ENCODE results near the gene VEGFC.

VEGFC gene

GRCh38 chr4:176760471-176760870, 32.3 kb downstream of the VEGFC start:
- DNase-seq, result no peak

DNA sequence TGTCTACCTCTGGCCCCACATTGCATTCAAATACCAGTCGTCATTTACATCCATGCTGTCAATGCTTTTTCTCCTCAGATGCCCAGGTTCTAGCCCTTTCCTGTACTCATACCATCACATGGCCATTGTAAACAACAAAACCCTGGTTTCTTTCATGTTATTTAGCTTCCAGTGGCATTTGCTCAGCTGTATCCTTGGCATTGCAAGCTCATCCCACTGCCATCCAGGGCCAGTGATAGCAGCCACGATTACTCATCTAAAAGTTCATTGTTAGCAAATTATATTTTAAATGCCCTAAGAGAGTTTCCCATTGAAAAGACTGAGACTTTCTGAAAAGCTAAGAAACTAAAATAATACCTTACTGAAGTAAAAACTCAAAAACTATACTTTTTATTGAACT, 34.0 kb downstream of the VEGFC start:
- no peak for DNase-seq

GRCh38 chr4:176758323-176758722, 34.4 kb downstream of the VEGFC start:
- DNase-seq, result no peak

DNA sequence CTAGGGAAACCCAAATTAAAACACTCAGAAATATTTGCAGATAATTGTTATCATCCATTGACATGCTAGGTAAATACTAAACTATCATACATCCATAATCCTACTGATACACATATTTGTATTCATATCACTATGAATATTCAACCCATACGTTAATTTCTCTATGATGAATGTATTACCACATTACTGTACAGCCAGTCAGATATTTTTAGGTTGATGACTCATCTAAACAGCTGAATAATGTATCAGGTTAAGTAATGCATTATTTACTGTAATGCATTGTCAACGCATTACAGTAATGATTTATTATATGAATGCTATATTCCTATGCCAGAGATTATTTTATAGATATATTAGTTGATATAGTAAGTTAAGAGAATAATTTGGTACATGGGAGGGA, 37.1 kb downstream of the VEGFC start:
- DNase-seq, result no peak

DNA sequence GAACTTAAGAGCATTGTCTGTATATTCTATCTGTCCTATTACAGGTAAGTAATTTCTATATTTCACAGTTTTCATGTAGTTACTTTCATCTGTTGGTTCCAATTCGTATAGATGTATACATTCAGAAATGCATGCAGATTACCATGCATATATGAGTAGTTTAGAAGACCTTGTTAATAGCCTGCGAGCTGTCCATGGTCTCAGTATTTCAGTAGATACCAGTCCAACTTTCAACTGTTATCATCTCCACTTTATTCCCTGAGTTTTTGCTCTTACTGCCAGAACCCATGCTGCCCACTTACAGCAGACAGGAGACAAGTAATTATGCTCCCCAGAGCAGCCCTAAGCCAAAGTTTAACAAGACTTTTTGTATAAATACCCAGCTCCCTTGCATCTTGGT, 37.7 kb downstream of the VEGFC start:
- DNase-seq, result no peak

DNA sequence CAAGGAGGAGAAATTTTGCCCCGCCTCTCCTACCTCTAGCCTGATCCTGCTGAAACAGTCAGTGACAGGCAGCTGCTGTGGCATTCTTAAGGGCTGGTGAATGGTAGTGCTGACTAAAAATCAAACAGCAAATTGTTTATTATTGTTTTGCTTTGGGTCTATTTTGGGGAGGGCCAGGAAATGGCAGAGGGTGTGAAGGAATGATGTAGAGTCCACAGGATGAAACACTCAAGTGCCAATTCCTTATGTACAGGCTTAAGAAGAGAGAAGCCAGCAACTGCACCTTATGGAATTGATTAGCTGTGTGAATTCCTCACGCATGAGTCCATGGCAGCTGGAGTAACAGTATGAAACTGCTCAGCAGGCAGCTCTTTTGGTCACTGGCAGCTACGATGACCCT, 39.7 kb downstream of the VEGFC start:
- DNase-seq, result no peak

GRCh38 chr4:176752191-176752749, 40.5 kb downstream of the VEGFC start:
- DNase-seq, result no peak

- DNase-seq, result no peak
Measured at GRCh38 chr4:176751061-176751460, 41.7 kb downstream of the VEGFC start.

GRCh38 chr4:176746846-176747245, 45.9 kb downstream of the VEGFC start:
- no peak for DNase-seq

- no peak for DNase-seq
Measured at GRCh38 chr4:176745902-176746301, 46.8 kb downstream of the VEGFC start.

- DNase-seq, result no peak
Measured at GRCh38 chr4:176744091-176744490, 48.6 kb downstream of the VEGFC start.

DNA sequence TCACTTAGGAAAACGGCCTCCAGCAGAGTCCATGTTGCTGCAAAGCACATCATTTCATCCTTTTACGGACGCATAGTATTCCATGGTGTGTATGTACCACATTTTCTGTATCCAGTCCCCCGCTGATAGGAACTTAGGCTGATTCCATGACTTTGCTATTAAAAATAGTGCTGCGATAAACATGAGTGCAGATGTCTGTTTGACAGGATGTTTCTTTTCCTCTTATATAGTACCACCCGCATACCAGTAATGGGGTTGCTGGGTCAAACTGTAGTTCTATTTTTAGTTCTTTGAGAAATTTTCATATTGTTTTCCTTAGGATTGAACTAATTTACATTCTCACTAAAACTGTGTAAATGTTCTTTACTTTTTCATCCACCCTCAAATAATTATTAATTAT, 50.5 kb downstream of the VEGFC start:
- no peak for DNase-seq

DNA sequence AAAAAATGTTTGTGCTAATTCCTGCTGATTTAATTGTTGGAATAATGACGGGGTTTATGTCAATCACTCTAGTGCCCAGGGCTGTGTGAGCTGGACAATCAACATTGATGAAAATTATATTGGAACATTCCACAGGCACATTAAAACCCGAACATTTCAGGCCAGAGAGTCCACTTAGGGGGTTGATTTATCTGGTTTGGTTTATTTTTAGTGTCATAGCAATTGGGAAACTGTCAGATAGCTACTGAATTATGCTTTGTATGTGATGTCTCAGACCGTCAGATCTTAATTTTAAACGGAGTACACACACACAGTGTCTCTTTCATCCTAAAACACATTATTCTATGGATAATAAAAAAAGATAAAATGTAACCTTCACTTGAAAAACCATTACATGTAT, 51.5 kb downstream of the VEGFC start:
- DNase-seq, result no peak

GRCh38 chr4:176735300-176735699, 57.4 kb downstream of the VEGFC start:
- DNase-seq, result no peak

DNA sequence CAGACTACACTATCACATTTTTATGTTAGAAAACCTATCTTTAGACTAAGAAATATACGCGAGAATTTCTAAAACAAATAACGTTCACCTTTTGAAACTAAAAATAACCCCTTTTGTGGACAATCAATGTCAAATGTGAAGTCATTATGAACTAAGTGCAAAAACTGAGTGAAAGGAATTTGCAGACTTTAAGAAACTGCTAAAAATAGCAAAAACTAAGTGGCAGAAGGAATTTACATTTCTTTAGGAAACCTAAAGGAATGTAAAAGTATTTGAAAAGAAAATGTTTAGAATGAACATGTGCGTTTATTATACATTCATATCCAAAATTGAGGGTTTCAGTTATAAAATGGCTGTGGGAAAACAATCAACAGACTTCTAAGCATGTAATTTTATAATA, 58.3 kb downstream of the VEGFC start:
- DNase-seq, result no peak

GRCh38 chr4:176729489-176729888, 63.2 kb downstream of the VEGFC start:
- DNase-seq, result no peak

- DNase-seq, result no peak
Measured at GRCh38 chr4:176726803-176727202, 65.9 kb downstream of the VEGFC start.

- no peak for DNase-seq
Measured at GRCh38 chr4:176721459-176721858, 71.3 kb downstream of the VEGFC start.

- no peak for DNase-seq
Measured at GRCh38 chr4:176718881-176719280, 73.8 kb downstream of the VEGFC start.

GRCh38 chr4:176717237-176717636, 75.5 kb downstream of the VEGFC start:
- DNase-seq, result no peak

DNA sequence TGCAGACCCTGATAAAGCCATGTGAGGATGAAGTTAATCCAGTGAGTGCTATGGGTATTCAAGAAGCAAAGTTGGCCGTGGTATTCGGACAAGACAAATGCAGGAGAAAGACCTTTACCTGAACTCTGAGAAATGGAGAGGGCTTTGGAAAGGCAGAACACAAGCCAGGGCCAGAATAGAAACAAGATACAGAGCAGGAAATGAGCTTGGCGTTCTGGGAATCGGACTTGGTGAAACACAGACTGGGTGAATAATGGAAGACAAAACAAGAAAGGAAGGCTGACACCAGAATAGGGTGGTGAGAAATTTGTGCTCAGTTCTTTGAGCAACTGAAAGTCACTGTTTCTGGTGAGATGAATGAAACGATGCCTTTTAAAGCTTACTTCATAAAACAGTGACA, 83.3 kb downstream of the VEGFC start:
- DNase-seq, result no peak

DNA sequence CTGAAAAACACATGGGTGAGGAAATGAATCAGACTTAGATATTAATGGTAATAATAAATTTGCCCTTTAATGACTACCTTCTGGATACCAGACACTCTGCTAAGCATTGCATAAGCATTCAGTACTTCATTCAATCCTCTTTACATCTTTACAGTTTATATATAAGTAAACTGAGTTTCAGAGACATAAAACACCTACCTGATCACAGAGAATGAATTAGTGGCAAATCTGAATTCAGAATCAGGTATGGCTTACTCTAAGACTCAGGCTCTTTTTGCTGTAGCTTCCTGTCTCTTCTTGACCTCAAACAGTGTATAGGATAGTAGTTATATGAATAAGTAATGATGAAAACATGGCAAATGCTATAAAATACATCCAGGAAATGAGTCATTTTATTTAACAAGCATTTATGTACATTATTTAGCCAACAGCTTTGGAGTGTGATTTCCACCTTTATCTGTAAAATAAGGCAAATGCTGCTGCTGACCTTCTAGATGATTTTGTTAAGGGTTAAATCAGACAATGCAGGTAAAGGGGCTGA, 83.9 kb downstream of the VEGFC start:
- DNase-seq, result no peak

- DNase-seq, result no peak
Measured at GRCh38 chr4:176690716-176691115, 102.0 kb downstream of the VEGFC start.

DNA sequence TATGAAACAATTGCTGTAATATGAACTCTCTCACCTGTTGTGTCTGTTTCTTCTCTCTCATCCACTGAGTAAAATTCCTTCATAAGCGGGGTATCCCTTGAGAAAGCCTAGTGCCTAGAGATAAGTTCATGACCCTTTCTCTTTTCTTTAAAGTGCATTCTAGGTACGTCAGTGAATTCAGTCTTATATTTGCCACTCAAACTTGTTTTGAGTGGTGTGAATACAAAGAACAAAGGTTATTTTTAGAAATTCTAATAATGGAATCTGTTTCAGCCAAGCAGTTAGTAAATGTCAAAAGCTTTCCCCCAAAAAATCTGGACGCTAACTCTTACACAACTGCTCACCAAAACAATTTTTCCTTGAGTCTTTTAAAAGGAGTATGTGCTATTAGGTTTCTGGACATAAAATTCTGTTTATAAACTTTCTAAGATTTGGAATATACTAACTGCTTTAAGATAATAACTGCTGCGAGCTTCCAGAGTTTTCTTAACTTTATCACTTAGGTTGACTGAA, 112.0 kb downstream of the VEGFC start:
- DNase-seq, result no peak

- DNase-seq, result no peak
Measured at GRCh38 chr4:176676901-176677300, 115.8 kb downstream of the VEGFC start.
